ENCODE measurements around the gene MCU. TPM values are rescaled to one million over a fixed set of nuclear protein-coding genes. Genes with fewer than 3 reads are reported as not detected.

MCU gene
- total RNA-seq, 1 donor from 2014 or later: 31.4 TPM

DNA sequence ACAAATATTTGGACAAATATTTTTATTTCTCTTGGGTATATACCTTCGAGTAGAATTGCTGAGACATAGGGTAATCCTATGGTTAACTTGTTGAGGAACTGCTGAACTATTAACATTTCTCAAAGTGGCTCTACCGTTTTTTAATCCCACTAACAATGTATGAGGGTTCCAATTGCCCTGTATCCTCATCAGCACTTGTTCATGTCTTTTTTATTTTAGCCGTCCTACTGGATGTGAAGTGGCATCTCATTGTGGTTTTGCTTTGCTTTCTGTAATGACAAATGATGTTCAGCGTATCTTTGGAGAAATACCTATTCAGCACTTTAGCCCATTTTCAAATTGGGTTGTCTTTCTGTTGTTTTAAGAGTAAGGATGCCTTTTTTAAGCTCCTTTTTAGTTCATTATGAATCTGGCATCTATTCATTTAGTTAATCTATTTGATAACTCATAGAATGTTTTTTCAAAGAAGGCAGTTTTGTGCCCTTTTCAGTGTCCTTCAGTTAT is 40.0 kb downstream of the MCU start:
- H3K36me3 Mint-ChIP-seq (ENCODE audit: unreplicated experiment): no peaks in the 10 kb centered on the region
- TF ChIP-seq, protein P1, sequence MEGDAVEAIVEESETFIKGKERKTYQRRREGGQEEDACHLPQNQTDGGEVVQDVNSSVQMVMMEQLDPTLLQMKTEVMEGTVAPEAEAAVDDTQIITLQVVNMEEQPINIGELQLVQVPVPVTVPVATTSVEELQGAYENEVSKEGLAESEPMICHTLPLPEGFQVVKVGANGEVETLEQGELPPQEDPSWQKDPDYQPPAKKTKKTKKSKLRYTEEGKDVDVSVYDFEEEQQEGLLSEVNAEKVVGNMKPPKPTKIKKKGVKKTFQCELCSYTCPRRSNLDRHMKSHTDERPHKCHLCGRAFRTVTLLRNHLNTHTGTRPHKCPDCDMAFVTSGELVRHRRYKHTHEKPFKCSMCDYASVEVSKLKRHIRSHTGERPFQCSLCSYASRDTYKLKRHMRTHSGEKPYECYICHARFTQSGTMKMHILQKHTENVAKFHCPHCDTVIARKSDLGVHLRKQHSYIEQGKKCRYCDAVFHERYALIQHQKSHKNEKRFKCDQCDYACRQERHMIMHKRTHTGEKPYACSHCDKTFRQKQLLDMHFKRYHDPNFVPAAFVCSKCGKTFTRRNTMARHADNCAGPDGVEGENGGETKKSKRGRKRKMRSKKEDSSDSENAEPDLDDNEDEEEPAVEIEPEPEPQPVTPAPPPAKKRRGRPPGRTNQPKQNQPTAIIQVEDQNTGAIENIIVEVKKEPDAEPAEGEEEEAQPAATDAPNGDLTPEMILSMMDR (IDR thresholded peaks at IDR 0.05): no peak
- no peak for DNase-seq (ENCODE audit: extremely low spot score, unreplicated experiment)
- no peak overlapping the region for H3K27ac Mint-ChIP-seq (ENCODE audit: unreplicated experiment)
- H3K9me3 Mint-ChIP-seq (ENCODE audit: unreplicated experiment): no peaks in the 10 kb centered on the region
- H3K27me3 Mint-ChIP-seq (ENCODE audit: unreplicated experiment): no peaks in the 10 kb centered on the region
- H3K4me1 Mint-ChIP-seq (ENCODE audit: unreplicated experiment): peaks cover 55% of the 10 kb centered on the region
- H3K4me3 Mint-ChIP-seq (ENCODE audit: unreplicated experiment): no peak overlapping the region

DNA sequence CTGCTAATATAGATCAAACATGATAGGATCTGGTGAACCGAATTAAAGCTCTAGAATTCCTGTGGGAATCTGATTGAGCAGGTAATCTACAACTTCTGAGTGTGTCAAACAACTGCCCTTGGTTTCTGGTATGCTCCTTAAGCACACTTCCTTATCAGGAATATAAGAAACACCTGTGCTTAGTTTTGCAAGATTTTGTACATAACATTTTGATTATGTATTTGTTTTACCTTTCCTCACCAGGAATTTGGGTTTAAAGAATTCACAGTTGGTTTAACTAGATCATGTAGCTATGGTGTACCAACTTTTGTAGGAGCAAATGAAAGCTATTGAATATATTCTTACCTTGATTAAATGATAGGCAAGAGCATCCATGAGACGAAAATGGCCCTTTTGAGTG is 40.6 kb downstream of the MCU start:
- TF ChIP-seq, protein P1 (IDR thresholded peaks at IDR 0.05): no peak
- Mint-ChIP-seq H3K36me3 (ENCODE audit: unreplicated experiment) (no peaks in the 10 kb centered on the region), H3K4me3 (ENCODE audit: unreplicated experiment) (no peak overlapping the region), H3K9me3 (ENCODE audit: unreplicated experiment) (no peaks in the 10 kb centered on the region), H3K27me3 (ENCODE audit: unreplicated experiment) (no peaks in the 10 kb centered on the region), H3K27ac (ENCODE audit: unreplicated experiment) (no peak overlapping the region), H3K4me1 (ENCODE audit: unreplicated experiment) (peaks cover 53% of the 10 kb centered on the region)
- DNase-seq (ENCODE audit: extremely low spot score, unreplicated experiment): no peak

DNA sequence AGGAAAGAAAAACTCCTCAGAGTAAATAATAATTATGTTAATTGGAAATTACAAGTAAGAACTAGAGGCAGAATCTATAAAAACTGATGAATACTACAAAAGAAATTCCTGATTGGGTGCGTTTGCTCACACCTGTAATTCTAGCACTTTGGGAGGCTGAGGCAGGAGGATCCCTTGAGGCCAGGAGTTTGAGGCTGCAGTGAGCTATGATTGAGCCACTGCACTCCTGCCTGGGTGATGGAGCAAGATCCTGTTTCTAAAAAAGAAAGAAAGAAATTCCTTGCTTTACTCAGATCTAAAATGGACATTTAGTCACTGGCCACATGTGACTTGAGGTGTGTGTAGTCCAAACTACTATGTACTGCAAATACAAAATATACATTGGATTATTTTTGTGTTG is 42.0 kb downstream of the MCU start:
- no peak overlapping the region for H3K27ac Mint-ChIP-seq (ENCODE audit: unreplicated experiment)
- TF ChIP-seq, protein P1 (IDR thresholded peaks at IDR 0.05): no peak
- H3K4me3 Mint-ChIP-seq (ENCODE audit: unreplicated experiment): no peak overlapping the region
- H3K9me3 Mint-ChIP-seq (ENCODE audit: unreplicated experiment): no peaks in the 10 kb centered on the region
- no peaks in the 10 kb centered on the region for H3K27me3 Mint-ChIP-seq (ENCODE audit: unreplicated experiment)
- DNase-seq (ENCODE audit: extremely low spot score, unreplicated experiment): no peak
- no peaks in the 10 kb centered on the region for H3K36me3 Mint-ChIP-seq (ENCODE audit: unreplicated experiment)
- H3K4me1 Mint-ChIP-seq (ENCODE audit: unreplicated experiment): peaks cover 57% of the 10 kb centered on the region

DNA sequence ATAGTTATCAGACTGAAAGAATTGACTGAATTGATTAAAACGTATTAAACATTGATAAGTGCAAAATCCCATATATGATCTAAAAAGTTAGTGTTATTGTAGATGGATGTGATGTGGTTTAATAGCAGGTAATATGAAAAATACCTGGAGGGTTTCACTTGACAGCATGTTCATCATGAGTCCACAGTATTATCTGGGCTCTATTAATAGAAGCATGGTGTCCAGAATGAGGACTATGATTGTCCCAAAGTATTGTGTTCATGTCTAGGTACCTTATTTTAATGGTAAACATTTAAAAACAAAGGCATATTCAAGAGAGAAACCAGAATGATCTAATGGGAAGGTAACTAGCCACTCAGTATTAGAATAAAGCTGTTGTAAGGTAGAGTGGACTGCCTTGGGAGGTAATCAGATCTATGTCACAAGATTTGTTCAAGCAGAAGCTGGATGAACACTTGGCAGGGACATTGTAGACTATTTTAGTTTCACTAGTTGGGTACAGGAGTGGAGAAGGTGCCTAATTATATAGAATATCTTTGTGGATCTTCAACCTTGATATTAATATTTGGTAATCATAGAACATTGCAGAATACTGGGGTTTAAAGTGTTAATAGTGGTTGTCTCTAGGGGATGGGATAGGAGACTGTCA is 43.5 kb downstream of the MCU start:
- no peak for DNase-seq (ENCODE audit: extremely low spot score, unreplicated experiment)
- H3K27ac Mint-ChIP-seq (ENCODE audit: unreplicated experiment): peak overlapping the region; percentile 94
- H3K36me3 Mint-ChIP-seq (ENCODE audit: unreplicated experiment): no peaks in the 10 kb centered on the region

DNA sequence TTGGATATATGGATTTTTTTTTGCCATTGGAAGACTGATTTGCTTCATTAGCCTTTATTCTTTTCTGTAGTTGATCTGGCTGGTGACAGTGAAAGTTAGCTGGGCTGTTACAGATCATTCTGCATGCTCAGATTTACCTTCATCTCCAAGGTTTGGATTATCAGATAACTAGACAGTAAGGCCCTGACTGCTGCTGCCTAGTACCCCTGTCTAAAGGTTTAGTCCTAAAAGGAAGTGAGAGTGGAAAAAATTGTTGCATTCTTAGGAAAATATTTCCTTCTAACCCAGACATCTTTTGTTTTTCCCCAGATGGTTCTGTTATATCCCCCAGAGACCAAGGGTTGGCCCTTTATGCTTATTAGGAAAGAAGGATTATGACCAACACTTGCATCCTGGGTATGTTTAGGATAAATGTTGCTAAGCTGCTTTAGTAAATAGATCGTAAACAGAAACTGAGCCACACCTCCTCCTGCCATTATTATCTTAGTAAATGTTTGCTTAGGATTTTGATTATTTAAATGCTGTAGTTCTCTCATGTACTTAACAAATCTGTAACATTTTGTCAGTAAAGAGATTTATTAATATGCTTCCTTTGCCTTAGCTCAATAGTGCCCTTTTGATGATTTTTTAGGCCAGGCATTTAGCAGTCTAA is 44.4 kb downstream of the MCU start:
- Mint-ChIP-seq H3K36me3 (ENCODE audit: unreplicated experiment) (no peaks in the 10 kb centered on the region), H3K9me3 (ENCODE audit: unreplicated experiment) (no peaks in the 10 kb centered on the region), H3K27me3 (ENCODE audit: unreplicated experiment) (no peaks in the 10 kb centered on the region), H3K27ac (ENCODE audit: unreplicated experiment) (peak overlapping the region; percentile 94), H3K4me3 (ENCODE audit: unreplicated experiment) (peak overlapping the region; percentile 56), H3K4me1 (ENCODE audit: unreplicated experiment) (peaks cover 53% of the 10 kb centered on the region)
- TF ChIP-seq, protein P1 (IDR thresholded peaks at IDR 0.05): no peak
- DNase-seq (ENCODE audit: extremely low spot score, unreplicated experiment): no peak

More for the DNA sequence above, 43.5 kb downstream of the MCU start:
- TF ChIP-seq, protein P1 (IDR thresholded peaks at IDR 0.05): no peak
- H3K9me3 Mint-ChIP-seq (ENCODE audit: unreplicated experiment): no peaks in the 10 kb centered on the region
- peaks cover 58% of the 10 kb centered on the region for H3K4me1 Mint-ChIP-seq (ENCODE audit: unreplicated experiment)
- no peaks in the 10 kb centered on the region for H3K27me3 Mint-ChIP-seq (ENCODE audit: unreplicated experiment)
- H3K4me3 Mint-ChIP-seq (ENCODE audit: unreplicated experiment): no peak overlapping the region
